ENCODE results near the gene TRPC4AP. TPM values are rescaled to one million over a fixed set of nuclear protein-coding genes. Genes with fewer than 3 reads are reported as not detected.

TRPC4AP gene
- total and polyA plus RNA-seq, 12 donors = 33.8 to 87.2 (median 78.1) TPM

- intact Hi-C loops (cut with DNase I) = loop anchor here in 1 of 2 donors (5.0 kb wide), 1 partner anchor 220 kb away; the partner anchor contains the start of gene GGT7
- peaks cover 29 to 51% of the 10 kb centered on the region in 2 donors for H3K4me1 ChIP-seq (replicated peaks in 1 of 2)
- H3K4me3 ChIP-seq = peak overlapping the region; percentile 28 to 97 (median 86)
- peaks cover 0 to 5% of the 10 kb centered on the region in 2 donors for H3K36me3 ChIP-seq (replicated peaks in 1 of 2)
- no peaks in the 10 kb centered on the region for H3K27me3 ChIP-seq
- peak overlapping the region; percentile 74 to 95 (median 93) for H3K27ac ChIP-seq
- 0 to 1% (median 0%) methylated on average over 17 to 28 of the region's 28 CpGs for WGBS, 4 donors
- DNase-seq = peak in 4 of 7 donors; percentile 32 to 78 (median 50)
- no peaks in the 10 kb centered on the region for H3K9me3 ChIP-seq (replicated peaks in 1 of 3)
- TF ChIP-seq POLR2A (IDR thresholded peaks at IDR 0.05) (no peak), CTCF (IDR thresholded peaks at IDR 0.05) (no peak)
These were observed 637 bp downstream of the TRPC4AP start for GRCh38 chr20:35091816-35092523.

GRCh38 chr20:35088231-35089145, 4.1 kb downstream of the TRPC4AP start:
- 83 to 90% (median 87%) methylated on average over 2 of the region's 2 CpGs for WGBS, 4 donors
- peaks cover 0 to 5% of the 10 kb centered on the region in 2 donors for H3K36me3 ChIP-seq (replicated peaks in 1 of 2)
- intact Hi-C loops (cut with DNase I) = loop anchor here in 1 of 2 donors (10.0 kb wide), 1 partner anchor 64 kb away; no protein-coding TSS in a partner anchor
- peak overlapping the region in 1 of 5 donors; percentile 6 for H3K27ac ChIP-seq
- H3K4me3 ChIP-seq = no peak overlapping the region
- no peaks in the 10 kb centered on the region for H3K27me3 ChIP-seq
- DNase-seq = no peak
- no peaks in the 10 kb centered on the region for H3K9me3 ChIP-seq (replicated peaks in 1 of 3)
- H3K4me1 ChIP-seq (replicated peaks in 1 of 2) = peaks cover 29 to 43% of the 10 kb centered on the region in 2 donors
- TF ChIP-seq CTCF (IDR thresholded peaks at IDR 0.05) (no peak), POLR2A (IDR thresholded peaks at IDR 0.05) (no peak)

- H3K4me1 ChIP-seq (replicated peaks in 1 of 2) = peaks cover 24 to 36% of the 10 kb centered on the region in 2 donors
- 62 to 72% (median 67%) methylated on average over 5 of the region's 5 CpGs for WGBS, 4 donors
- peak overlapping the region in 1 of 5 donors; percentile 6 for H3K27ac ChIP-seq
- no peak for DNase-seq
- H3K4me3 ChIP-seq = no peak overlapping the region
- peaks cover 0 to 5% of the 10 kb centered on the region in 2 donors for H3K36me3 ChIP-seq (replicated peaks in 1 of 2)
- H3K27me3 ChIP-seq = no peaks in the 10 kb centered on the region
- TF ChIP-seq POLR2A (IDR thresholded peaks at IDR 0.05) (no peak), CTCF (IDR thresholded peaks at IDR 0.05) (no peak)
- intact Hi-C loops (cut with DNase I) = loop anchor here in 1 of 2 donors (10.0 kb wide), 1 partner anchor 63 kb away; no protein-coding TSS in a partner anchor
- H3K9me3 ChIP-seq (replicated peaks in 1 of 3) = no peaks in the 10 kb centered on the region
These were observed 4.8 kb downstream of the TRPC4AP start for GRCh38 chr20:35087791-35088190.

DNA sequence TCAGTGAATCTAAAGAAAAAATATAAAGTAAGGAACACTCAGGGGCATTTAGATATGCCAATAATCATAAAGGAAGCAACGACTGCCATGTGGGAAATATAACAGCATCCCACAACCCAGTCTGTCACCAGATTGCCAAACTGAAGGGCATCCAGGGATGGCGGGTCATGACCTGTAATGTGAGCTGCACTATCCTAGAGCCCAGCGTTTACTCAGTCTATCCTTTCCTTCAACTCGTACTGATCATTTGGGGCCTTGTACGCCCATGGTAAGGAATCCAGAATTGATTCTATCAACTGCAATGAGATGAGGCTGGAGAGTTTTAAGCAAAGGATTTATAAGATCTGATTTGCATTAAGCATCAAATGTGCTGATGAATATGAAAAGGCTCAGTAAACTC, 5.3 kb downstream of the TRPC4AP start:
- intact Hi-C loops (cut with DNase I) = loop anchor here in 1 of 2 donors (10.0 kb wide), 1 partner anchor 63 kb away; no protein-coding TSS in a partner anchor
- no peak overlapping the region for H3K4me3 ChIP-seq
- H3K9me3 ChIP-seq (replicated peaks in 1 of 3) = no peaks in the 10 kb centered on the region
- H3K36me3 ChIP-seq (replicated peaks in 1 of 2) = peaks cover 0 to 5% of the 10 kb centered on the region in 2 donors
- WGBS, 4 donors = 68 to 81% (median 78%) methylated on average over 5 of the region's 5 CpGs
- no peak for DNase-seq
- H3K27me3 ChIP-seq = no peaks in the 10 kb centered on the region
- no peak for TF ChIP-seq POLR2A (IDR thresholded peaks at IDR 0.05)
- TF ChIP-seq CTCF (IDR thresholded peaks at IDR 0.05) = no peak
- H3K27ac ChIP-seq = no peak overlapping the region
- H3K4me1 ChIP-seq (replicated peaks in 1 of 2) = peaks cover 24 to 40% of the 10 kb centered on the region in 2 donors
